ENCODE results near the gene DNM2. TPM values are rescaled to one million over a fixed set of nuclear protein-coding genes. Genes with fewer than 3 reads are reported as not detected.

The DNM2 gene
- polyA plus RNA-seq, 1 donor from 2014 or later, result 109 TPM

GRCh38 chr19:10685210-10685609, 32.7 kb upstream of the DNM2 start:
- Mint-ChIP-seq H3K27ac (peak overlapping the region in 1 of 3 donors; percentile 39), H3K4me3 (no peak overlapping the region), H3K4me1 (no peaks in the 10 kb centered on the region), H3K27me3 (no peaks in the 10 kb centered on the region), H3K36me3 (peaks cover 6% of the 10 kb centered on the region), H3K9me3 (peaks cover 0 to 1% (median 0%) of the 10 kb centered on the region in 3 donors)

- H3K4me1 Mint-ChIP-seq, result no peaks in the 10 kb centered on the region
- no peaks in the 10 kb centered on the region for H3K9me3 Mint-ChIP-seq
- H3K27ac Mint-ChIP-seq, result no peak overlapping the region
- no peak overlapping the region for H3K4me3 Mint-ChIP-seq
- H3K36me3 Mint-ChIP-seq, result peaks cover 6% of the 10 kb centered on the region
- H3K27me3 Mint-ChIP-seq, result no peaks in the 10 kb centered on the region
Measured at GRCh38 chr19:10686193-10686592, 31.7 kb upstream of the DNM2 start.

GRCh38 chr19:10686661-10687517, 31.0 kb upstream of the DNM2 start:
- peak overlapping the region in 2 of 3 donors; percentile 47 to 60 for H3K27ac Mint-ChIP-seq
- H3K27me3 Mint-ChIP-seq, result no peaks in the 10 kb centered on the region
- H3K9me3 Mint-ChIP-seq, result no peaks in the 10 kb centered on the region
- H3K36me3 Mint-ChIP-seq, result peaks cover 6% of the 10 kb centered on the region
- no peak overlapping the region for H3K4me3 Mint-ChIP-seq
- H3K4me1 Mint-ChIP-seq, result no peaks in the 10 kb centered on the region

- Mint-ChIP-seq H3K4me3 (no peak overlapping the region), H3K36me3 (peaks cover 6% of the 10 kb centered on the region), H3K9me3 (no peaks in the 10 kb centered on the region), H3K4me1 (peaks cover 0 to 2% (median 0%) of the 10 kb centered on the region in 3 donors), H3K27me3 (no peaks in the 10 kb centered on the region), H3K27ac (peak overlapping the region in 2 of 3 donors; percentile 16 to 60)
Measured at GRCh38 chr19:10687518-10688288, 30.2 kb upstream of the DNM2 start.

- Mint-ChIP-seq H3K27me3 (no peaks in the 10 kb centered on the region), H3K9me3 (no peaks in the 10 kb centered on the region), H3K27ac (peak overlapping the region; percentile 4 to 73 (median 56)), H3K4me3 (peak overlapping the region in 1 of 4 donors; percentile 60), H3K4me1 (peaks cover 0 to 2% (median 0%) of the 10 kb centered on the region in 3 donors), H3K36me3 (peaks cover 6% of the 10 kb centered on the region)
Measured at GRCh38 chr19:10688545-10689280, 29.2 kb upstream of the DNM2 start.

GRCh38 chr19:10690341-10690781, 27.5 kb upstream of the DNM2 start:
- H3K27me3 Mint-ChIP-seq, result no peaks in the 10 kb centered on the region
- peaks cover 6% of the 10 kb centered on the region for H3K36me3 Mint-ChIP-seq
- peak overlapping the region in 1 of 4 donors; percentile 33 for H3K4me3 Mint-ChIP-seq
- H3K9me3 Mint-ChIP-seq, result no peaks in the 10 kb centered on the region
- peak overlapping the region in 2 of 3 donors; percentile 14 to 56 for H3K27ac Mint-ChIP-seq
- H3K4me1 Mint-ChIP-seq, result peaks cover under 1 to 6% (median 5%) of the 10 kb centered on the region in 3 donors

- Mint-ChIP-seq H3K36me3 (peaks cover 6% of the 10 kb centered on the region), H3K4me1 (peaks cover 9 to 13% (median 13%) of the 10 kb centered on the region in 3 donors), H3K27me3 (no peaks in the 10 kb centered on the region), H3K27ac (peak overlapping the region in 2 of 3 donors; percentile 44 to 90), H3K9me3 (no peaks in the 10 kb centered on the region), H3K4me3 (no peak overlapping the region)
Measured at GRCh38 chr19:10691178-10691881, 26.5 kb upstream of the DNM2 start.

GRCh38 chr19:10691883-10692282, 26.0 kb upstream of the DNM2 start:
- no peak overlapping the region for H3K4me3 Mint-ChIP-seq
- no peaks in the 10 kb centered on the region for H3K27me3 Mint-ChIP-seq
- H3K9me3 Mint-ChIP-seq, result no peaks in the 10 kb centered on the region
- peaks cover 9 to 13% (median 13%) of the 10 kb centered on the region in 3 donors for H3K4me1 Mint-ChIP-seq
- H3K27ac Mint-ChIP-seq, result peak overlapping the region in 2 of 3 donors; percentile 44 to 90
- peaks cover 6% of the 10 kb centered on the region for H3K36me3 Mint-ChIP-seq

- Mint-ChIP-seq H3K9me3 (no peaks in the 10 kb centered on the region), H3K36me3 (peaks cover 6% of the 10 kb centered on the region), H3K27me3 (no peaks in the 10 kb centered on the region), H3K4me3 (peak overlapping the region in 1 of 4 donors; percentile 43), H3K4me1 (peaks cover 9 to 13% (median 13%) of the 10 kb centered on the region in 3 donors), H3K27ac (peak overlapping the region; percentile 44 to 90 (median 65))
Measured at GRCh38 chr19:10692673-10693264, 25.1 kb upstream of the DNM2 start.

GRCh38 chr19:10694706-10695307, 23.1 kb upstream of the DNM2 start:
- peak overlapping the region in 2 of 3 donors; percentile 89 to 91 for H3K27ac Mint-ChIP-seq
- peaks cover 3% of the 10 kb centered on the region for H3K36me3 Mint-ChIP-seq

GRCh38 chr19:10695401-10696398, 22.2 kb upstream of the DNM2 start:
- Mint-ChIP-seq H3K4me1 (peaks cover 13% of the 10 kb centered on the region in 3 donors), H3K27me3 (peaks cover 1% of the 10 kb centered on the region), H3K4me3 (peak overlapping the region; percentile 82 to 91 (median 86)), H3K27ac (peak overlapping the region; percentile 79 to 91 (median 89)), H3K36me3 (peaks cover 3% of the 10 kb centered on the region), H3K9me3 (no peaks in the 10 kb centered on the region)

More at GRCh38 chr19:10694706-10695307, 23.1 kb upstream of the DNM2 start:
- Mint-ChIP-seq H3K9me3 (no peaks in the 10 kb centered on the region), H3K27me3 (peaks cover 1% of the 10 kb centered on the region), H3K4me3 (peak overlapping the region in 1 of 4 donors; percentile 10), H3K4me1 (peaks cover 13% of the 10 kb centered on the region in 3 donors)

GRCh38 chr19:10699650-10700335, 18.1 kb upstream of the DNM2 start:
- Mint-ChIP-seq H3K36me3 (no peaks in the 10 kb centered on the region), H3K4me1 (peaks cover 17 to 25% (median 21%) of the 10 kb centered on the region in 3 donors), H3K4me3 (peak overlapping the region in 2 of 4 donors; percentile 39 to 45), H3K9me3 (no peaks in the 10 kb centered on the region), H3K27me3 (peaks cover 1% of the 10 kb centered on the region), H3K27ac (peak overlapping the region in 1 of 3 donors; percentile 79)
